Measurements from ENCODE around the gene TRAPPC6A.

Gene TRAPPC6A

GRCh38 chr19:45184115-45184514 lies 6.1 kb upstream of the TRAPPC6A start:
- no peak for DNase-seq

DNA sequence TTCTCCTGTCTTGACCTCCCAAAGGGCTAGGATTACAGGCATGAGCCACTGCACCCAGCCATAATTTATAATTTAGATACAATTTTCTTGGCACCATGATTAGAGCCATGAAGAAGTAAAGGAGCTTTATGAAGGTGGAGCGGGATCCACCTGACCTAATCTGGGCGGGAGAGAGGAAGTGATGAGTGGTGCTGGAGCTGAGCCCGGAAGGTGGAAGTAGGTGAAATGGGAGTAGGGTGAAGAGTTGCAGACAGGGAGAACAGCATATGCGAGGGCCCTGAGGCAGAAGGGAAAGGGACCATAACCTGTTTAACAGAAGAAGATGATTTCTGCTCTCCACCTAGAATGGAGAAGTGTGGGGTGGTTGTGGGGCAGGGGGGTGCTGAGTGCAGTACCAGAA lies 4.7 kb upstream of the TRAPPC6A start:
- no peak for DNase-seq

DNA sequence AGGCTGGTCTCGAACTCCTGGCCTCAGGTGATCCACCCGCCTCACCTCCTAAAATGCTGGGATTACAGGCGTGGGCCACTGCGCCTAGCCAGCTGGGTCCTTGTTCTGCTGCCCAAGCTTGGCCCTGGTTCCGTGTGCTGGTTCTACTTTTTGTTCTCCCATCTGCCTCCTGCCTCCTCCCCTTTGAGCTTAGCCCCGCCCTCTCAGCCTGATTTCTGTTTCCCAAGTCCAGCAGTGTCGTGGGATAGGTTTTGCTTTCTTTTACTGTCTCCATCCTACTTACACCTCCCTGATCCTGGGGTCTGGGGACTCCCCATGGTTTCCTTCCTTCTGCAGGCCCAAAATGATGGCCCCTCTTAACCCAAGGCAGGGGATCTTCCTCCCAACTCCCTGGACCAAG lies 2.9 kb upstream of the TRAPPC6A start:
- no peak for DNase-seq

DNA sequence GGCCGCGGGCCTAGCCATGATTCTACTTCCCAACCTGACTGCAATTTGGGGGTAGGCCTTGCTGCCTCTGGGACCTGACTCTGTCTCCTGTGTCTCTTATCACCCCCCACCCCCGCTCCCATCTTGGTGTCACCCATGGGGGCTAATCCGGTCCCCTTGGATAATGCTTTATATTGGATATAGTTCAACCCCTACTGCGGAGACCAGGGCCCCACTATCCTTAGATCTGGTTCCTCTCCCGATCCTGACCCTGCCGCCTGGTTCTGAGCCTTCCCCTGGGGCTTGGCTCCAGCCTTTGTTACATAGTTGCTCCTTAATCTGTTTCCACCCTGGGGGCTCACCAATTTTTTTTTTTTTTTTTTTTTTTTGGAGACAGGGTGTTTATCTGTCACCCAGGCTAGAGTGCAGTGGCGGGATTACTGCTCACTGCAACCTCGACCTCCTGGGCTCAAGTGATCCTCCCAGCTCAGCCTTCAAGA lies 1.9 kb upstream of the TRAPPC6A start:
- DNase-seq = no peak

GRCh38 chr19:45179072-45179891 lies 1.2 kb upstream of the TRAPPC6A start:
- peak; percentile 75 for DNase-seq

- DNase-seq = peak; percentile 99
Observed at GRCh38 chr19:45178262-45179071, 430 bp upstream of the TRAPPC6A start, which contains the start of gene BLOC1S3. Gene BLOC1S3, plus strand, starts transcription at chr19:45178784. Its CDS starts 513 bp downstream, at chr19:45179297.

DNA sequence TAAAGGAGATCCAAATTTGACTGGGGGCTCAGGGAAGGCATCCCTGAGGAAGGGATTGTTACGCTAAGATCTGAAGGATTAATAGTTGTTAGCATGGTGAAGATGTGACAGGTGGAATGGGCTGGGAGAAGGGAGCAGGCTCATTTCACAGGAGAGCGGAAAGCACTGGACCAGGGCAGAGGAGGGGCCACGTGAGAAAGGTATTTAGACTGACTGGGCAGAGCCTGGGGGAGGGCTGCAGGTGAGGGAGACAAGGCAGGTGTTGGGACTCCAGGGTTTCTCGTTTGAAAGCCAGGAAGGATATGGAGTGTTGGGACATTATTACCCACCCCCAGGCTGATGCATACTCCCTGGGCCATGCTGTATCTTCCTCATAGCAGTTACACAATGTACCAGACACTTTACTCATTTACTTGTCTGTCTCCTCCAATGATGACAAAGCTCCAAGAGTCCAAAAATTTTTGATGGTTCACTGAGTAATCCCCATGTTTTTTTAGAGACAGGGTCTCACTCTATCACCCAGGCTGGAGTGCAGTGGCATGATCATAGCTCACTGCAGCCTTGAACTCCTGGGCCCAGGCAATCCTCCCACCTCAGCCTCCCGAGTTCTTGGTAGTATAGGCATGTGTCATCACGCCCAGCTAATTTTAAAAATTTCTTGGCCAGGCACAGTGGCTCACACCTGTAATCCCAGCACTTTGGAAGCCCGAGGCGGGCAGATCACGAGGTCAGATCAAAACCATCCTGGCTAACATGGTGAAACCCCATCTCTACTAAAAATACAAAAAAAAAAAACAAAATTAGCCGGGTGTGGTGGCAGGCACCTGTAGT lies 2.3 kb downstream of the TRAPPC6A start:
- no peak for DNase-seq

DNA sequence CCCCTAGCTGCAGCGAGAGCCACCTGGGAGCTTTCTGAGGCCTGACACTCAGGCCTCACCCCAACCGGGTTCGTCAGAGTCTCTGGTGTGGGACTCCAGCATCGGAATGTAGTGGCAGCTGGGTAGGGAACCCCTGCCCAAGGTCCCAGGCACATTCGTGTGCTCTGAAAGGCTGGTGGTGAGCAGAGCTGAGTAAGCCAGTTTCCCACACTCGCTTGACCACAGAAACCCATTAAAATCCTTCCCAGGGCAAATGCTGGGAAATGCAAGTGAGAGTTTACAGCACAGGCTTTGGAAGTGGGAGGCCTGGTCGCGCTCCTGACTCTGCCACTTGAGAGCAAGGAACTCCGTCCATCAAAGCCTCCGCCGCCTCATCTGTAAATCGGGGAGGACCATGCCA lies 4.2 kb downstream of the TRAPPC6A start:
- DNase-seq = no peak

DNA sequence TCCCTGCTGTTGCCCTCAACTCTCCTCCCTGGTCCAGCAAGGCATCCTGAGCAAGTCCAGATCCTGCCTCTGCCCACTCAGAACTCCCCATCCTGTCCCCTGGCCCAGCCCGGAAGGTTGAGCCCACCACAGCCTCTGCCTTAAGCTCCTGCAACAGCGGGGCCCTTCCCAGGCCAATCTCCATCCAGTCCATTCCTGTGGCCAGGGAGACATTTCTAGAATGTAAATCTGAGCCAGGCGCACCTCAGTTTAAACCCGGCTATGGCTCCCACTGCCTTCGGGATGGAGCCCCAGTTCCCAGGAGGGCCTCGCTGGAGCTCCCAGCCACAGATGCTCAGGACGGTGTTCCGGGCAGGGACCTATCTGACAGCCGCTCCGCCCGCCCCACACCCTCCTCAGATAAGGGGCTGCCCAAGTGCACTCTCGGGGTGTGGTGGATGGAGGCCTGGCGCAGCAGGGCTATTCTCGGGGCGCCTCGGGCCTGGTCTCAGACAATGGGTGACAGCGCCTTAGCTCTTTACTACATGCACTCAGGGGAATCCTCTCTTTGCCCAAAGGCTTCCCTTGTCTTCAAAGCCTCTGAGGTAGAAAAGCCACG lies 5.3 kb downstream of the TRAPPC6A start:
- no peak for DNase-seq

- DNase-seq = no peak
Observed at GRCh38 chr19:45172173-45172572, 5.9 kb downstream of the TRAPPC6A start.

- DNase-seq = no peak
Observed at GRCh38 chr19:45171211-45171623, 6.8 kb downstream of the TRAPPC6A start.

DNA sequence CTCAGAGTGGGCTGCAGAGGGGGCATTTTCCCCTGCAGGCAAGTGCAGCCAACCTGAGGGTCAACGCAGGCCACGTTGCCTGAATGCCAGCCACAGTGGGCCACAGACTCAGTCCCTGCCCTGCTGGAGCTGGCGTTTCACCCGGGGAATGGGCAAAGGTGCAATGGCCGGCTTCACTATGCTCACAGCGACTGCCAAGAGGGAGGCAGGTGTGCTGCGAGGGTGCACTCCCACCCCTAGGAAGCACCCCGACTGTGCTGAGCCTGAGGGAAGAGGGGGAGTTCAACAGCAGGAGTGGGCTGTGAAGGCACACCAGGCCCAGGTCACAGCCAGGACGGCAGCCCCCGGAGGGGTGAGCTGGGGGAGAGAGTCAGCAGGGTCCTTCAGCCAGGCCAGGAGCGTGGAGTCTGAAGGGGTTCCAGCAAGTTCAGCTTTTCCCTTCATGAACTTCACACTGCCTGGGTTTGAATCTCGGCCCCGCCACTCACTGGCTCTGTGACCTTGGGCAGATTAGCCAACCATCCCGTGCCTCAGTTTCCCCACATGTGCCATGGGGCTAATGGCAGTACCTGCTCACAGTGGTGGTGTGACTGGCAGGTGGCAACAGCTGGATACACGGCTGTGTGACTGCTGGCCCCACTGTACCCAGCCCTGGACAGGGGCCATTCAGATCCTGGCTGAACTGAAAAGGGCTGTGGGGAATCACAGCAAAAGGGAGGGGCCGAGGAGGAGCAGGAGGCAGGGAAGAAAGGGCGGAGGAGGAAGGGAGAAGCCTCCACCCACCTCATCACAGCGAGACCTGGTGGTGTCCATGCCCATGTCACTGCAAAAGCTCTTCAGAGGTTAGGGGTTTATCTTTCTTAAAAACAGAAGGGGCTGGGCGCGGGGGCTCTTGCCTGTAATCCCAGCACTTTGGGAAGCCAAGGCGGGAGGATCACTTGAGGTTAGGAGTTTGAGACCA lies 7.6 kb downstream of the TRAPPC6A start:
- DNase-seq = no peak

DNA sequence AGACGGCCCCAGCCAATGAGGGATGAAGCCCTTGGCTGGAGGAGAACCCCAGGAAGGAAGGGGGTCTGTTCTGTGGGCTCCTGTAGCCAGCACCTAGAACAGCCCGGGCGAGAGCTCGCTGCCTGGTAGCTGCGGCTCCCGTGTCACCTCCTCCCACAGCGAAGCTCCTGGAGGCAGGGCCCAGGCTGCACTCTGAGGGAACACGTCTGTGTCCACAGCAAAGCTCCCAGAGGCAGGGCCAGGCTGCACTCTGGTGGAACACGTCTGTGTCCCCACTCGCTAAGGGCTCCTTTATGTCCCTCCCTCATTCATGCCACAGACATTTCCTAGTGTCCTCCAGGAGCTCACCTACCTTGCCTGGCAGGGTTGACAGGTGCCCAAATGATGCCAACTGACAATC lies 8.4 kb downstream of the TRAPPC6A start:
- DNase-seq = no peak

DNA sequence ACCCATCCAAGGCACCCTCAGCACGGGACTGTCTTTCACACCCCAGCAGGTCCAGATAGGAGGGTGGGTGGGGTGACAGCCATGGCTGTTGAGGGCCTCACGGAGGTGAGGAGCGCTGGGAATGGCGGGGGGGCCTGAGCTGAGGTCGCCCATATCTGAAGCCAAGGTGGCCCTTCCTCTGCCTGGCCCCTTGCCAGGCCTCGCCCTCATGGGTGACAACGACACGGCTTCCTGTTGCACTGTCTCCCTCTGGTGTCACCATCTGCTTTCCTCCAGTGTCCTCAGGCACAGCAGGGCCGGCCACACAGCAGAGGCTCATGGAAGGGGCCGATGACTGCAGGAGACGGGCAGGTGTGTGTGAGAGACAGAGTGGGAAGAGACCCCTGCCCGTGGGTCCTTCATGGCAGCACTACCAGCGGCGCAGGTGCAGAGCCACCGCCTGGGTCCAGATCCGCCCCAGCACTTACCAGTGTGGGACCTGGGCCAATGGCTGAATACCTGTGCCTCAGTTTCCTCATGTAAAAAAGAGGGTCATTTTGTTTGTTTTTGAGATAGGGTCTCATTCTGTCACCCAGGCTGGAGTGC lies 9.2 kb downstream of the TRAPPC6A start:
- DNase-seq = no peak

GRCh38 chr19:45166723-45167252 lies 11.2 kb downstream of the TRAPPC6A start:
- DNase-seq = no peak

DNA sequence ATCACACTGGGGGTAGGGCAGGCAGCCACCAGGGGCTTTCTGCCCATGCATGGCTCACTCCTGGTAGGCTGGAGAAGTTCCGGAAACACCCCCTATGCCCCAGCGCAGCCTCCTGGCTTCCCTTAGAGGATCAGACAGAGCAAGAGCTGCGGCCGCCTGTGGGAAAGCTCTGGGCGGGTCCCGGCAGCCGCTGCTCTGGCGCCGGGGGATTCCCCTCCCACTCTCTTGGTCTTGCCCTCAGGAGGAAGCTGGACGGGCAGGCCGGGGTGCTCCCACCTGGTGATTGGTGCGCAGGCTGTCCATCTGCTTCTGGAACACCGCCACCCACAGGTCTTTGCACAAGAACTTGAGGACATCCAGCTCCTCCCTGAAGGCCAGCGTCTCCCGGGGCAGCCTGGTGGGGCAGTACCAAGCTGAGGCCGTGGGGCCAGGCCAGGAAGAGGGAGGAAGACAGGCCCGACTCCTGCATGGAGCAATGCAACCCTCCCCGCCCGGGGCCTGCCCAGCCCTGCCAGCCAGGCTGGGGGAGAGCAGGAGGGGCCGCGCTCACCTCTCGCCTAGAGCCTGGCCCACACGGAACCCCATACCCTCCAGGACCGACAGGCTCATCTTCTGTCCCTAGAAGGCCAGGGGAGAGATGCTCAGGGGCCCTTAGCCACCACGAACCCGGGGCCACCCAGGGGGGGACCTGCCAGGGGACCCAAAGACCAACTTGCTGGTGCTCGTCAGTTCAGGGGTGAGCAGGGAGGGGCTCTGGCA lies 13.3 kb downstream of the TRAPPC6A start:
- peak; percentile 83 for DNase-seq

DNA sequence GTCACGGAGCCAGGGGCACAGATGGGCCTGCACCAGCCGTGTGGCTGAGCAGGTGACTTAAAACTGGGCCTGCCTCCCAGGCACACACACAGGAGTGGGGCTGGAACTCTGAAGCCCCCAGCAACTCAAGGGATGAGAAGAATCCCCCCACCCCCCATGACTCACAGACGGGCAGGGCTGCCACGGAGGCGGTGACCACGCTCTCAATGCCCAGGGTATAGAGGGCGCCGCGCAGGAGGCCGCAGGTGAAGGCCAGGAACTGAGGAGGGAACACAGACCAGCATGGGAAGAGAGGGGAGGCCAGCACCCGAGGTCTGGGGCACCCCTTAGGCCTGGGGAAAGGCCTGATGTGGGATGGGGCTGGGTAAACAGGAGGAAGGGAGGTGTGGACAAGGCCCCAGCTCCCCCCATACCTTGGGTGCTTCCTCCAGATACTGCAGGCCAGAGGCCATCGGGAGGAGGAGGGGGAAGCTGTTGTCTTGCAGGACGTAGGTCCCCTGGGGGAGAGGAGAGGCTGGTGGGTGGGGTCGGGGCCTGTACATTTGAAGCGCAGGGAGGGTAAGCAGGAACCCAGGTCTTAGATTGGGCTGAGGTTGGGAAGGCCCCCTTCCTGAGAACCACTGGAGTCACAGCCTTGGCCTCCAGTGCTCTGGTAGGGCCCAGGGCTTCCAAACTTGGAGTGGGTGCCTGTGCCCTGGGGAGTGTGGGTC lies 14.1 kb downstream of the TRAPPC6A start:
- no peak for DNase-seq

DNA sequence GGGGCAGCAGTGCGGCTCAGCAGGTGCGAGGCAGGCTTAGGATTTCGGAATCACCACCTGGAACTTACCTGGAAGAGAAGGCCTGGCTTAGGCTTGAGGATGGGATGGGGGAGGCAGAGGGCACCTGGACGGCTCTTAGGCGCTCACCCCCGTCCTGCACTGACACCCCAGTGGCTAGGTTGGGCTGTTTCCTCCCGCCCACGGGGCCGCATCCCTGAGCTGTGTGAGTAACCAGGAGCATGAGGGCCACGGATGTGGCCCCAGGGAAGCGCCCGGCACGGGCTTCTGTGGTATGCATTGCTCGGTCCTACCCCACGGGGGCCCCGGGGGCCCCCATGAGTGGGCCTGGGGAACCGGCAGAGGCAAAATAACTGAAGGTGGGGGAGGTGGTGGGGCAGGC lies 14.9 kb downstream of the TRAPPC6A start:
- no peak for DNase-seq

DNA sequence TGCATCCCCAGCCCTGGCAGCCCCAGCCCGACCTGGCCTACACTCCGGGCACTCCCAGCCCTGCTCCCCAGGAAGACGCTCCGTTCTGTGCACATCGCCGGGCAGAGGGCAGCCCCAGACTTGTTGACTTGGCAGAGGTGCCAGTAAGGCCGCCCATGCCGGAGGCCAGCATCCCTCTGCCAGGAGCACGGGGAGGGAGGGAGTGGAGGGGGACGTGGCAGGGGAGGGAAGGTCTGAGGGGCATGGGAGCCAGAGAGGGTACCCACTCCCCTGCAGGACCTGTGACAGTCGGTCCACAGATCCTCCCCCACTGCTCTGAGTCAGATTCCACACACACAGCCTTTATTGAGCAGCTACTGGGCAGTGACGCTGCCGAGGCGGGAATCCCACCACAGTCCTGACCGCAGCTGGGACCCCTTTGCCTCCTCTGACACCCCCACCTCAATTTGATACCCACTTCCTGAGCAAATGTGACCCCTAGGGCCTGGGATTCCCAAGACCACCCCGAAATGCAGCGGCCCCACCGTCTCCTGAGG lies 15.4 kb downstream of the TRAPPC6A start:
- no peak for DNase-seq

Data from activated CD8-positive, alpha-beta memory T cell treated with anti-CD3 and anti-CD28 coated beads, Interleukin-2, amount 50 U/mL, for 48 hours (primary cell).